Measurements from ENCODE around the gene GDF2. TPM values are rescaled to one million over a fixed set of nuclear protein-coding genes. Genes with fewer than 3 reads are reported as not detected.

GDF2 gene
- polyA plus RNA-seq, 1 donor = not detected

DNA sequence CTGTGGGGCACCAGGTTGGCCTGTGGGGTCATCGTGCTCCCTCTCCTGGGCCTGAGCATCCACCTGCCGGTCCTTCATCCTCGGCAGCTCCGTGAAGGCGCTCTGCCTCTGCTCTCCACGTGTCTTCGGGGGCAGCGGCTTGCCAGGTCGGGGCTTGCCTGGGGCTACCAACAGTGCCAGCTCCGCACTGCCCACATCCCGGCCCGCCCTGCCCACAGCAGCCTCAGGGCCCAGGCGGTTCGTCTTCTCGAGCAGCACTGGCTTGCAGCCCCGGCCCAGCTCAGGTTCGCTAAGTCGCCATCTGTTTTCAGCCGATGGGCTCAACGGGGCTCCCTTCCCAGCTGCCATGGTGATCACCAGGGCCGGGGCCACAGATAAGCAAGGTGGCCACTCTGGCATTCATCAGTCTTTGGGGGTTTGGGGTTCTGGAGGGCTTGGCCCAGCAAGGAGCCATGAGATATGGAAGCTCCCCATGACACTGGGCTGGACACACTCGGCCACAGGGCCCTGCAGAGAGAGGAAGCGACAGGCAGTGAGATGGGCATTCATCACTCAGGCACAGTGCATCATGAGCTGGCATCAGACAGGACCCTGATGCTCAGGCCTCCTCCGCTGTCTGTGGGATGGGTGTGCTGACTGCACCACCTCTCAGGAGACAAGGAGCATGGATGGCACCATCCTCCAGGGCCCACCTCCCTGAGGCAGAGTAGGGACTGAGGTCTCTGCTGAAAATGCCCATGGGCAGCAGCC, 46.4 kb downstream of the GDF2 start:
- no peaks in the 10 kb centered on the region for H3K27me3 ChIP-seq (ENCODE audit: control insufficient read depth, insufficient read depth, low read length)
- H3K27ac ChIP-seq (ENCODE audit: low read length) = no peak overlapping the region
- H3K4me3 ChIP-seq (ENCODE audit: low read length) = no peak overlapping the region
- H3K9me3 ChIP-seq (ENCODE audit: control insufficient read depth, low read depth, low read length) = no peaks in the 10 kb centered on the region
- no peak for DNase-seq
- no CpG with 5 or more reads among the region's 24 CpGs for WGBS (ENCODE audit: insufficient coverage, low lambda C conversion rate)
- H3K4me1 ChIP-seq (ENCODE audit: control insufficient read depth, insufficient read depth, low read length) = peaks cover 13% of the 10 kb centered on the region
- H3K36me3 ChIP-seq (ENCODE audit: control insufficient read depth, insufficient read depth, low read length) = no peaks in the 10 kb centered on the region

DNA sequence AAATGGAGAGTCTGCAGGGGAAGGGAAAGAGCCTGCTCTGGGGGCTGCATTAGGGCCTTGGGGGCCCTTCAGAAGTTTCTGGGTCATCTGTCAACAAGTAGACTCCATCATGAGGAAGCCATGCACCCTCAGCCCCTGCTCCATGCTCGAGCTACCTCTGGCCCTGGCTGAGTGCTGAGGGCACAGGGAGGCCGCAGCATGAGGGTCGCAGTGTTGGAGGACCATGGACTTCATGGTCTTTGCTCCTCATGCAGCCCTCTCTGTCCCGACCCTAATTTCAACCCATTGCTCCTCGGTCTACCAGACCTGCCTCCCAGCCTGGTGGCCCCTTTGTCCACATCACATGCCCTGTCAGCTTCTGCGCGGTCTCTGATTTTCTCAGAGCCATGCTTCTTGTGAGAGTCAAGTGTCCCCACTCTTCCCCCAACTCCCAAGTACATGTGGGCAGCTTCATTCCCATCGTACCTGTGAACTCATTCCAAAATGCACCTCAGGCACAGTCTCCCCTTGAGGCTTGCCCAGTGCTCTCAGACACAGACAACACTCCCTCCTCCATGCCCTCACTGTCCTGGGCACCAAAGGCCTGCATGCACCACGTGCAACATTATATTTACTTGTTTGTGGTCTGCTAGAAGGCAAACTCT, 47.1 kb downstream of the GDF2 start:
- 70% methylated on average over 2 of the region's 9 CpGs for WGBS (ENCODE audit: insufficient coverage, low lambda C conversion rate)
- no peak overlapping the region for H3K4me3 ChIP-seq (ENCODE audit: low read length)
- DNase-seq = no peak
- H3K36me3 ChIP-seq (ENCODE audit: control insufficient read depth, insufficient read depth, low read length) = no peaks in the 10 kb centered on the region
- no peak overlapping the region for H3K27ac ChIP-seq (ENCODE audit: low read length)
- H3K9me3 ChIP-seq (ENCODE audit: control insufficient read depth, low read depth, low read length) = no peaks in the 10 kb centered on the region
- H3K27me3 ChIP-seq (ENCODE audit: control insufficient read depth, insufficient read depth, low read length) = no peaks in the 10 kb centered on the region
- H3K4me1 ChIP-seq (ENCODE audit: control insufficient read depth, insufficient read depth, low read length) = peaks cover 8% of the 10 kb centered on the region

DNA sequence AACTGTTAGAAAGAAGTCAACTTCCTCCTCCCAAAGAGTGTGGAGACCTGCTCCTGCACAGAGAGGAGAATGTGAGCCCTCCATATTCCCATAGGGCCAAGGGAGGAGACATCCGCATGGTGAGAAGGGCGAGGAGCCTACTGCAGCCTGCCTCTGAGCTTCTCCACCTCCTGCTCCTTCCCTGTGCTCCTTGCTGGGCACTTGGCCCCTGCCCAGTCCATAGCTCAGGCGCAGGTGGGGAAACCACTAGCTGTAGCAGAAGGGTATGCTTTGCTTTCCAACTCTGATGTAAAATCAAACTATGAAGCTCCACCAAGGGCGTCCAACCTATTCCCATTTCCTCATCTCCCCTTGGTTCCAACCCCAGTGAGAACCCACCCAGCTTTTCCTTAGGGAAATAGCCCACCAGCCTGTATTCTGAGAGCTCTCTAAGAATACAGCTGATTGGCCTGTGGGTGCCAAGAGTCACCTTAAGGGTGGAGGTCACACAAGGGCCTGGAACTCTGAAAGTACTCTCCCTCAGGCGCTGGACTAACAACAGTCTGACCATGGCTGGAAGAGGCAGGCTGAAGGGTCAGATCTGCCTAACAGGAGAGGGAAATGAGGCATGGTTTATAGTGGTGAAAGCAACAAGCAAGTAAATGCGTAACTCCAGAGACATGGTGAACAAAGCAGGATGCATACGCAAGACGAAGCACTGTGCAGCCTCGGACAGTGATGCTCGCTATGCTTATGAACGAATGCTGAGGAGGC, 47.9 kb downstream of the GDF2 start:
- H3K4me1 ChIP-seq (ENCODE audit: control insufficient read depth, insufficient read depth, low read length) = no peaks in the 10 kb centered on the region
- 100% methylated on average over 1 of the region's 11 CpGs for WGBS (ENCODE audit: insufficient coverage, low lambda C conversion rate)
- H3K27me3 ChIP-seq (ENCODE audit: control insufficient read depth, insufficient read depth, low read length) = no peaks in the 10 kb centered on the region
- no peaks in the 10 kb centered on the region for H3K9me3 ChIP-seq (ENCODE audit: control insufficient read depth, low read depth, low read length)
- DNase-seq = no peak
- H3K27ac ChIP-seq (ENCODE audit: low read length) = no peak overlapping the region
- no peak overlapping the region for H3K4me3 ChIP-seq (ENCODE audit: low read length)
- no peaks in the 10 kb centered on the region for H3K36me3 ChIP-seq (ENCODE audit: control insufficient read depth, insufficient read depth, low read length)

- no peaks in the 10 kb centered on the region for H3K9me3 ChIP-seq (ENCODE audit: control insufficient read depth, low read depth, low read length)
- no peak for DNase-seq
- no peak overlapping the region for H3K27ac ChIP-seq (ENCODE audit: low read length)
- H3K27me3 ChIP-seq (ENCODE audit: control insufficient read depth, insufficient read depth, low read length) = no peaks in the 10 kb centered on the region
- H3K4me1 ChIP-seq (ENCODE audit: control insufficient read depth, insufficient read depth, low read length) = no peaks in the 10 kb centered on the region
- H3K4me3 ChIP-seq (ENCODE audit: low read length) = no peak overlapping the region
- no CpG with 5 or more reads among the region's 7 CpGs for WGBS (ENCODE audit: insufficient coverage, low lambda C conversion rate)
- no peaks in the 10 kb centered on the region for H3K36me3 ChIP-seq (ENCODE audit: control insufficient read depth, insufficient read depth, low read length)
Observed at GRCh38 chr10:47370878-47371277, 48.6 kb downstream of the GDF2 start.

GRCh38 chr10:47371629-47372485, 49.6 kb downstream of the GDF2 start:
- no peaks in the 10 kb centered on the region for H3K27me3 ChIP-seq (ENCODE audit: control insufficient read depth, insufficient read depth, low read length)
- H3K4me1 ChIP-seq (ENCODE audit: control insufficient read depth, insufficient read depth, low read length) = peaks cover 2% of the 10 kb centered on the region
- H3K9me3 ChIP-seq (ENCODE audit: control insufficient read depth, low read depth, low read length) = no peaks in the 10 kb centered on the region
- H3K36me3 ChIP-seq (ENCODE audit: control insufficient read depth, insufficient read depth, low read length) = no peaks in the 10 kb centered on the region
- no peak overlapping the region for H3K4me3 ChIP-seq (ENCODE audit: low read length)
- H3K27ac ChIP-seq (ENCODE audit: low read length) = no peak overlapping the region
- WGBS (ENCODE audit: insufficient coverage, low lambda C conversion rate) = no CpG with 5 or more reads among the region's 7 CpGs
- no peak for DNase-seq

DNA sequence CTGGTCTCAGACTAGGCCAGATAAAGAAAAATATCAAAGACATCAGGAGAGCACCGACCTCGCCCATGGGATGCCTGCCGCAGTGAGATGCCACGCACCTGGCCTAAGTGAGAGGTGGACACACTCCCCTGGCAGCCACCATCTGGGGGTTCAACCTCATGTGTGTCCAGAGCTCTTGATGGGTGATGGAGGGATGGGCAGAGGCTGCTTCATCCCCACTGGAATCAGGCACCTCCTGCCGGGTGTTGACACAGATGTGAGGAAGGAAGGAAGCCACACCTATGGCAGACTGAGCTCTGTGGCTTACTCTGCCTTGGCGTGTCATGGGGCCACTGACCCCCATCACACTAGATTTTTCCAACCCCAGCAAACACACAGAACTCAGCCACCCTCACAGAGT, 50.5 kb downstream of the GDF2 start:
- Histone ChIP-seq H3K4me1 (ENCODE audit: control insufficient read depth, insufficient read depth, low read length) (peaks cover 6% of the 10 kb centered on the region), H3K9me3 (ENCODE audit: control insufficient read depth, low read depth, low read length) (no peaks in the 10 kb centered on the region), H3K27me3 (ENCODE audit: control insufficient read depth, insufficient read depth, low read length) (no peaks in the 10 kb centered on the region), H3K27ac (ENCODE audit: low read length) (no peak overlapping the region), H3K4me3 (ENCODE audit: low read length) (no peak overlapping the region), H3K36me3 (ENCODE audit: control insufficient read depth, insufficient read depth, low read length) (no peaks in the 10 kb centered on the region)
- WGBS (ENCODE audit: insufficient coverage, low lambda C conversion rate) = no CpG with 5 or more reads among the region's 6 CpGs
- DNase-seq = no peak

GRCh38 chr10:47374611-47375536, 52.6 kb downstream of the GDF2 start:
- no peak for DNase-seq
- Histone ChIP-seq H3K4me1 (ENCODE audit: control insufficient read depth, insufficient read depth, low read length) (peaks cover 11% of the 10 kb centered on the region), H3K36me3 (ENCODE audit: control insufficient read depth, insufficient read depth, low read length) (no peaks in the 10 kb centered on the region), H3K9me3 (ENCODE audit: control insufficient read depth, low read depth, low read length) (no peaks in the 10 kb centered on the region), H3K27me3 (ENCODE audit: control insufficient read depth, insufficient read depth, low read length) (no peaks in the 10 kb centered on the region), H3K4me3 (ENCODE audit: low read length) (no peak overlapping the region), H3K27ac (ENCODE audit: low read length) (no peak overlapping the region)
- WGBS (ENCODE audit: insufficient coverage, low lambda C conversion rate) = no CpG with 5 or more reads among the region's 12 CpGs

DNA sequence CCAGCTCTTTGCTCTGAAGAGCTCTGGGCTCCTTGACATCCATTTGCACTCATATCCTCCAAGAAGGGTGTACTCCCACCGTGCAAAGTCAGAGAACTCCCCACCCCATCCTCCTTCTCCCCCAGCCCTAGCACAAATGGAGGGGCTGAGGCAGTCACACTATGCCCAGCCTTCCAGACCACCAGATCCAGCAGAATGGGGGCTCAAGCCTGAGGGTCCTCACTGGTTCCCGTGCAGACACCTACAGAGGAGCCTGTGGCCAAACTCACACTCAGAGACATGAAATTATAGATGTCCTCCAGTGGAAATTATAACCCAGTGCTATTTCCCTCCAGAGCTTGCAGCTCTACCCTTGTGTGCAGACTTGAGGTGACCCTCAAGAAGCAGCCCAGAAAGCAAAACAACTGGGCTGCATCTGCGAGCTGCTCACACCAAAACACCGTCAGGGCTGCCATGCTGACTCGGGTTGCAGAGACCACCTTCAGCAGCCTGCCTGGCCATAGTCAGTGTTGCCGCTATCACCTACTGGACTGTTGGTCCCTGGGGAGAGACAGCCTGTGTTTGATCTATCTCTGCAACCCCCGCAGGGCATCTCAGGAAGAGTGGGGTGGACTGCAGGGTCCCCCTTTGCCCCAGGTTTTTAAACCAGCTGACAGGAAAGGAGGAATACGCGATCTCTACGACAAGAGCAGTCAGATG, 54.4 kb downstream of the GDF2 start:
- no peak for DNase-seq
- no peak overlapping the region for H3K4me3 ChIP-seq (ENCODE audit: low read length)
- H3K27me3 ChIP-seq (ENCODE audit: control insufficient read depth, insufficient read depth, low read length) = no peaks in the 10 kb centered on the region
- H3K9me3 ChIP-seq (ENCODE audit: control insufficient read depth, low read depth, low read length) = no peaks in the 10 kb centered on the region
- peaks cover 28% of the 10 kb centered on the region for H3K4me1 ChIP-seq (ENCODE audit: control insufficient read depth, insufficient read depth, low read length)
- H3K36me3 ChIP-seq (ENCODE audit: control insufficient read depth, insufficient read depth, low read length) = no peaks in the 10 kb centered on the region
- WGBS (ENCODE audit: insufficient coverage, low lambda C conversion rate) = no CpG with 5 or more reads among the region's 10 CpGs
- H3K27ac ChIP-seq (ENCODE audit: low read length) = no peak overlapping the region
